OCI-LY3 (cell line): ENCODE results near the gene ANKRD45.
"Not testable (repeated sequence)": the region's sequence is repeated elsewhere in the genome, so short reads cannot be mapped to it uniquely, and the experiment has no call there.

Source experiments
- H2AFZ ChIP-seq: fragments of 200-600, 300-600 bp; shearing (Covaris generic); 2 replicates; pipeline ENCODE4 v1.6.0; 2014; ENCODE audit warnings: antibody characterized with exemption, low read depth, low read length
- H3K27ac ChIP-seq: fragments of 200-600, 300-600 bp; sonication (generic); 2 replicates; pipeline ENCODE4 v1.5.1; 2014; ENCODE audit warnings: mild to moderate bottlenecking, low read length, moderate library complexity, mixed read lengths
- H3K27me3 ChIP-seq: fragments of 200-600, 300-600 bp; sonication (generic); 2 replicates; pipeline ENCODE4 v1.6.1; 2014; ENCODE audit warnings: low read depth, low read length, mixed read lengths
- H3K36me3 ChIP-seq: fragments of 200-600, 300-600 bp; sonication (generic); replicated peaks from 2 replicates; pipeline ENCODE3; 2014; ENCODE audit warnings: low read depth, low read length, mixed read lengths
- H3K4me1 ChIP-seq: fragments of 300-600, 200-600 bp; sonication (generic); 2 replicates; pipeline ENCODE4 v1.6.1; 2014; ENCODE audit warnings: low read length, mixed read lengths
- H3K4me2 ChIP-seq: fragments of 200-600, 300-600 bp; sonication (generic); 2 replicates; pipeline ENCODE4 v1.6.1; 2014; ENCODE audit warnings: low read length, mixed read lengths
- H3K4me3 ChIP-seq: fragments of 300-600, 200-600 bp; sonication (generic); 2 replicates; pipeline ENCODE4 v1.5.1; 2014; ENCODE audit warnings: antibody characterized with exemption, mild to moderate bottlenecking, low read length, moderate library complexity
- H3K79me2 ChIP-seq: fragments of 300-600, 200-600 bp; shearing (Covaris generic); 2 replicates; pipeline ENCODE4 v1.6.1; 2014; ENCODE audit warnings: mild to moderate bottlenecking, low read length, mixed read lengths
- H3K9ac ChIP-seq: fragments of 300-600, 200-600 bp; shearing (Covaris generic); 2 replicates; pipeline ENCODE4 v1.6.0; 2014; ENCODE audit warnings: mild to moderate bottlenecking, low read length, moderate library complexity
- H3K9me3 ChIP-seq: fragments of 200-600, 300-600 bp; shearing (Covaris generic); 2 replicates; pipeline ENCODE4 v1.6.1; 2014; ENCODE audit warnings: low read length, mixed read lengths; ENCODE audit not compliant: insufficient read depth
- H4K20me1 ChIP-seq: fragments of 200-600, 300-600 bp; sonication (generic); 2 replicates; pipeline ENCODE4 v1.6.1; 2016; ENCODE audit warnings: low read length, mixed read lengths; ENCODE audit not compliant: insufficient read depth
- CTCF ChIP-seq: fragments of 200-600, 300-600 bp; sonication (generic); IDR thresholded peaks from 2 replicates; pipeline ENCODE4 v1.5.1; 2014; ENCODE audit warnings: antibody characterized with exemption, low read length, low read depth
- EZH2phosphoT487 ChIP-seq: fragments of 200-600 bp; shearing (Covaris generic); IDR thresholded peaks from 2 replicates; pipeline ENCODE4 v1.6.1; 2018; ENCODE audit warnings: antibody characterized with exemption, mixed run types, low read depth

The ANKRD45 gene

GRCh38 chr1:173603056-173603591 is 66.5 kb downstream of the ANKRD45 start, which contains the start of gene SLC9C2:
SLC9C2 (minus strand) TSS chr1:173603072; CDS start chr1:173601776, 1,296 bp downstream.
- Histone ChIP-seq H3K4me1 (peaks cover 38% of the 10 kb centered on the region), H3K27me3 (no peaks in the 10 kb centered on the region), H3K27ac (peak within 1 kb of the TSS; percentile 72), H3K36me3 (no peaks in the 10 kb centered on the region), H3K4me3 (peak within 1 kb of the TSS; percentile 62), H4K20me1 (no peaks in the 10 kb centered on the region), H3K79me2 (no peaks in the 10 kb centered on the region), H2AFZ (peak within 1 kb of the TSS; percentile 43; the same call in 1 of the 2 replicates), H3K9me3 (no peaks in the 10 kb centered on the region), H3K9ac (peak within 1 kb of the TSS; percentile 46; the same call in 1 of the 2 replicates), H3K4me2 (peak within 1 kb of the TSS; percentile 86)
- TF ChIP-seq EZH2phosphoT487 (no peak), CTCF (no peak)

- Histone ChIP-seq H3K9ac (peak overlapping the region; percentile 46), H4K20me1 (no peaks in the 10 kb centered on the region), H3K27me3 (no peaks in the 10 kb centered on the region), H3K36me3 (peaks cover 7% of the 10 kb centered on the region), H3K79me2 (no peaks in the 10 kb centered on the region), H3K4me1 (peaks cover 38% of the 10 kb centered on the region), H3K9me3 (0 out of 2 replicates have a peak, but pooled peaks cover 3% of the 10 kb centered on the region), H2AFZ (peak overlapping the region; percentile 79), H3K27ac (peak overlapping the region; percentile 72), H3K4me3 (peak overlapping the region; percentile 62), H3K4me2 (peak overlapping the region; percentile 86)
- no peak for TF ChIP-seq EZH2phosphoT487
- no peak for TF ChIP-seq CTCF
These were observed 68.1 kb downstream of the ANKRD45 start for GRCh38 chr1:173601588-173601987.

DNA sequence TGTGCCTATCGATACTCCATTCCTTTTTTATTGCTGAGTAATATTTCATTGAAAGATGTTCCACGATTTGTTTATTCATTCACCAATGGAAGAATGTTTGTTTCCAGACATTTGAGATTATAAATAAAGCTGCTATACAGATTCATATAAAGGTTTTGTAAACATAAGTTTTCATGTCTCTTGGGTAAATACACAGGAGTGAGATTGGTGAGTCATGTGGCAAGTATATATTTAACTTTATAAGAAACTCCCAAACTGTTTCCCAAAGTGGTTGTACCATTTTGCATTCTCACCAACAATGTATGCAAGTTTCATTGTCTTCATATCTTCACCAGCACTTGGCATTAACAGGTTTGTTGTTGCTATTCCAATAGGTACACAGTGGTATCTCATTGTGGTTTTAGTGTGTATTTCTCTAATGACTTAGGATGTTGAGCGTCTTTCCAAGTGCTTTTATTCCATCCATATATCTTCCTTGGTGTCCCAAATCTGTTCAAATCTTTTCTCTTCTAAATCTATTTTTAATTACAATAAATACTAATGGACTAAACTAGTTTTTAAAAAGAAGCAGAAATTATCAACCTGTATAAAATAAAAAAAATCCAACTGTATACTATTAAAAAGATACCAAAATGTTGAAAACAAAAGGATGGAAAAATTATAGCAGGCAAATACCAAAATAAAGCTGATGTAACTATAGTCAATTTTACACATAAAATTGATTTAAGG is 73.4 kb downstream of the ANKRD45 start:
- Histone ChIP-seq H3K9ac (no peak overlapping the region), H2AFZ (no peak overlapping the region)
- TF ChIP-seq EZH2phosphoT487 (no peak), CTCF (no peak)

GRCh38 chr1:173591138-173591537 is 78.5 kb downstream of the ANKRD45 start:
- not testable (repeated sequence) for H2AFZ ChIP-seq, H3K9me3 ChIP-seq, H4K20me1 ChIP-seq, H3K27ac ChIP-seq, H3K9ac ChIP-seq, H3K36me3 ChIP-seq, H3K4me3 ChIP-seq, H3K27me3 ChIP-seq, H3K4me1 ChIP-seq, H3K4me2 ChIP-seq, H3K79me2 ChIP-seq

More for the DNA sequence above, 73.4 kb downstream of the ANKRD45 start:
- H3K9me3 ChIP-seq = peaks cover 11% of the 10 kb centered on the region; the same call in 1 of the 2 replicates
- H3K4me3 ChIP-seq = no peak overlapping the region
- H3K4me1 ChIP-seq = peaks cover 7% of the 10 kb centered on the region
- no peaks in the 10 kb centered on the region for H4K20me1 ChIP-seq
- H3K27me3 ChIP-seq = no peaks in the 10 kb centered on the region
- no peak overlapping the region for H3K4me2 ChIP-seq
- no peak overlapping the region for H3K27ac ChIP-seq
- H3K36me3 ChIP-seq = peaks cover 14% of the 10 kb centered on the region
- H3K79me2 ChIP-seq = no peaks in the 10 kb centered on the region
